ENCODE results near the gene RAB40B. TPM values are rescaled to one million over a fixed set of nuclear protein-coding genes. Genes with fewer than 3 reads are reported as not detected.

The RAB40B gene
- total RNA-seq, 2 donors from 2014 or later, result 1.2 to 4.6 TPM

- Mint-ChIP-seq H3K4me1 (peaks cover 9% of the 10 kb centered on the region), H3K4me3 (no peak overlapping the region), H3K27me3 (ENCODE audit: insufficient read depth) (no peaks in the 10 kb centered on the region), H3K9me3 (no peaks in the 10 kb centered on the region), H3K36me3 (ENCODE audit: low read depth) (no peaks in the 10 kb centered on the region), H3K27ac (no peak overlapping the region)
- 93 to 100% methylated on average over 5 to 16 of the region's 17 CpGs for WGBS, 2 experiments (ENCODE audit: insufficient coverage in 1 of 2, insufficient read length in 1 of 2)
- H3K9me3 ChIP-seq (ENCODE audit: control insufficient read depth, low read length), result no peaks in the 10 kb centered on the region
- no peak for TF ChIP-seq CTCF (conservative IDR thresholded peaks at IDR 0.05)
- no peak for DNase-seq
- no peak overlapping the region for H3K4me3 ChIP-seq (ENCODE audit: low read length)
- H3K36me3 ChIP-seq (ENCODE audit: control insufficient read depth, insufficient read depth, low read length), result no peaks in the 10 kb centered on the region
- no peaks in the 10 kb centered on the region for H3K4me1 ChIP-seq (ENCODE audit: control insufficient read depth, insufficient read depth, low read length)
- H3K27me3 ChIP-seq (ENCODE audit: control insufficient read depth, insufficient read depth, low read length, poor library complexity, severe bottlenecking), result no peaks in the 10 kb centered on the region
- H3K27ac ChIP-seq (ENCODE audit: low read depth, low read length), result peak overlapping the region; percentile 44
- no peak overlapping the region for H3K9ac ChIP-seq (ENCODE audit: extremely low read depth, low read length, poor library complexity, severe bottlenecking)
Observed at GRCh38 chr17:82664276-82664575, 34.3 kb downstream of the RAB40B start.

DNA sequence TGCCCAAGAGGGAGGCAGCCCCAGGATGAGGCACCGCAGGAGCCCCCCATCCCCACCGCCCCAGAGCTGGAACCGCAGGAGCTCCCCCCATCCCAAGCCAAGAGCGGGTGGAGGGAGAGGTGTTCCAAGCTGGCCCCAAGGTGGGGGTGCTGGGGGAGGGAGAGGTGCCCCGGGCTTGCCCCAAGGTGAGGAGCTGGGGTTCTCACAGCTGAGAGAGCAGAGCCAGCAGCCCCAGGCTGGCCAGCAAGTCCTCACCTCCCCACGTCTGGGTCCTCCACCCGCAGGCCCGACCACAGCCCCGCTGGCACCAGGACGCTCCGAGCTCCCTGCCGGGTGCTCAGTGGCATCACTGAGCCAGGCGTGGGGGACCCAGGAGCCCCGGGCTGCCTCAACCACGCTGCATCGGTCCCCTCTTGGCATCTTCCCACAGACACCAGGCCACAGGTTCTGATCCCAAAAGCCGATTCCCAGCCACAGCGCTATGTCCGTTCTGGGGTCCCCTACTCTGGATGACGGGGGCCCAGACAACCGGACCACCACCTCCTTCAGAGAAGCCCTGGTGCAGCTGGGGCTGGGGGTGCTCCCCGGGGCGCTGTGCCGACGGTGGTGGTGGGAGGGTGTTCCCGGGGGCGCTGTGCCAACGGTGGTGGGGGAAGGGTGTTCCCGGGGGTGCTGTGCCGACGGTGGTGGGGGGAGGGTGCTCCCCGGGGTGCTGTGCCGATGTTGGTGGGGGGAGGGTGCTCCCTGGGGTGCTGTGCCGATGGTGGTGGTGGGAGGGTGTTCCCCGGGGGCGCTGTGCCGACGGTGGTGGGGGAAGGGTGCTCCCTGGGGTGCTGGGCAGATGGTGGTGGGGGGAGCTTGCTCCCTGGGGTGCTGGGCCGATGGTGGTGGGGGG is 34.9 kb downstream of the RAB40B start:
- H3K4me1 Mint-ChIP-seq, result peaks cover 7% of the 10 kb centered on the region
- Histone ChIP-seq H3K27me3 (ENCODE audit: control insufficient read depth, insufficient read depth, low read length, poor library complexity, severe bottlenecking) (no peaks in the 10 kb centered on the region), H3K4me3 (ENCODE audit: low read length) (no peak overlapping the region), H3K36me3 (ENCODE audit: control insufficient read depth, insufficient read depth, low read length) (no peaks in the 10 kb centered on the region), H3K9ac (ENCODE audit: extremely low read depth, low read length, poor library complexity, severe bottlenecking) (no peak overlapping the region), H3K27ac (ENCODE audit: low read depth, low read length) (no peak overlapping the region), H3K9me3 (ENCODE audit: control insufficient read depth, low read length) (no peaks in the 10 kb centered on the region), H3K4me1 (ENCODE audit: control insufficient read depth, insufficient read depth, low read length) (no peaks in the 10 kb centered on the region)
- DNase-seq, result no peak
- no peaks in the 10 kb centered on the region for H3K27me3 Mint-ChIP-seq (ENCODE audit: insufficient read depth)
- no peak overlapping the region for H3K27ac Mint-ChIP-seq
- 94% methylated on average over 15 to 35 of the region's 39 CpGs for WGBS, 2 experiments (ENCODE audit: insufficient coverage in 1 of 2, insufficient read length in 1 of 2)
- no peaks in the 10 kb centered on the region for H3K36me3 Mint-ChIP-seq (ENCODE audit: low read depth)
- no peak for TF ChIP-seq CTCF (conservative IDR thresholded peaks at IDR 0.05)
- H3K9me3 Mint-ChIP-seq, result no peaks in the 10 kb centered on the region
- H3K4me3 Mint-ChIP-seq, result no peak overlapping the region

DNA sequence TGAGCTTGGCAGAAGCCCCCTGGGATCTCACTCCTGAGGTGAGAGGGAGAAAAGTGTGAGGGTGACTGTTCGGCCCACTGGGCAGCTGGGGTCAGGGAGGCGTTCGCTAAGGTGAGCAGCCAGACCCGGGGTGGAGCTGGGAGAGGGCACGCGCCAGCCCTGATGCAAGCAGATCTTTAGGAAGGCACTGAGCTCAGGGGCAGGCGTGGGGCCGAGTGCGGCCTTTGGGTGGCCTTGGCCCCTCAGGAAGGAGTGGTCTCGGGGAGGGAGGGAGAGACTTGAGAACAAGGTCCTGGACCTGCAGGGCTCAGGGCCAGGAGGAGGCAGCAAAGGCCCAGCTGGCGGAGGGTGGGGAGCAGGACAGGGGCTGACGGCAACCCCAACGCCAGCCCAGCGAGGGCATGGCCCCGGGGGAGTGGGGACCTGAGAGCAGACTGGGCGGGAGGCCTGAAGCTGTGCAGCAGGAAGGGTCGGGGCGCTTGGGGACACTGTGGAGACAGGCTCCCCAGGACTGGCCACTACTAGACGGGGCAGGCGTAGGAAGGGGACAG is 35.7 kb downstream of the RAB40B start:
- DNase-seq, result no peak
- Histone ChIP-seq H3K27ac (ENCODE audit: low read depth, low read length) (no peak overlapping the region), H3K36me3 (ENCODE audit: control insufficient read depth, insufficient read depth, low read length) (no peaks in the 10 kb centered on the region), H3K4me3 (ENCODE audit: low read length) (no peak overlapping the region), H3K9ac (ENCODE audit: extremely low read depth, low read length, poor library complexity, severe bottlenecking) (no peak overlapping the region), H3K9me3 (ENCODE audit: control insufficient read depth, low read length) (no peaks in the 10 kb centered on the region), H3K27me3 (ENCODE audit: control insufficient read depth, insufficient read depth, low read length, poor library complexity, severe bottlenecking) (no peaks in the 10 kb centered on the region), H3K4me1 (ENCODE audit: control insufficient read depth, insufficient read depth, low read length) (no peaks in the 10 kb centered on the region)
- Mint-ChIP-seq H3K4me1 (peaks cover 4% of the 10 kb centered on the region), H3K4me3 (no peak overlapping the region), H3K27me3 (ENCODE audit: insufficient read depth) (no peaks in the 10 kb centered on the region), H3K27ac (no peak overlapping the region), H3K9me3 (no peaks in the 10 kb centered on the region), H3K36me3 (ENCODE audit: low read depth) (no peaks in the 10 kb centered on the region)
- 90 to 93% methylated on average over 16 to 20 of the region's 20 CpGs for WGBS, 2 experiments (ENCODE audit: insufficient coverage in 1 of 2, insufficient read length in 1 of 2)
- TF ChIP-seq CTCF (conservative IDR thresholded peaks at IDR 0.05), result no peak
